Adrenal gland (tissue), 5 donors: ENCODE results near the gene TSPAN4.

Experiments
- CTCF ChIP-seq, 6 experiments: fragments of 450-650 bp in 4 of 6; fragments of 200-600 bp in 2 of 6; sonication (generic) in 1 of 6; IDR thresholded peaks; 1 replicate in 5 of 6; 2 replicates in 1 of 6; pipeline versions ENCODE4 v1.5.1 to v1.8.0; 2016 to 2021; ENCODE audit warnings: antibody characterized with exemption in 6 of 6, mild to moderate bottlenecking in 2 of 6, moderate library complexity in 1 of 6
- POLR2A ChIP-seq, 2 donors: fragments of 450-650 bp; IDR thresholded peaks; one replicate each; pipeline ENCODE4 v1.6.1; 2017; ENCODE audit warnings: antibody characterized with exemption in 2 of 2, mild to moderate bottlenecking in 2 of 2, moderate library complexity in 1 of 2
- donor health status: DM: no; HTN: no; CAD: no.

GRCh38 chr11:850775-851763 is 8.4 kb downstream of the TSPAN4 start:
- TF ChIP-seq CTCF (IDR thresholded peaks at IDR 0.05) = no peak
- TF ChIP-seq POLR2A (IDR thresholded peaks at IDR 0.05) = no peak
